ENCODE results near the gene DYNLT5. TPM values are rescaled to one million over a fixed set of nuclear protein-coding genes. Genes with fewer than 3 reads are reported as not detected.

Gene DYNLT5
- polyA plus RNA-seq, 2 of the 4 experiments (the other 2 are of a cell fraction) = not detected

GRCh38 chr1:66769512-66770229, 17.4 kb downstream of the DYNLT5 start:
- 55% methylated on average over 7 of the region's 7 CpGs for WGBS (ENCODE audit: missing lambda C conversion rate)
- no peak overlapping the region for H3K27ac ChIP-seq
- 0 out of 3 replicates have a peak overlapping the region, but pooled peaks have one; percentile 30 for H3K4me2 ChIP-seq
- no peak for ATAC-seq
- ChIA-PET POLR2A (no interaction called here), CTCF (no interaction called here)
- FAIRE-seq = no peak
- no peaks in the 10 kb centered on the region for H3K4me1 ChIP-seq
- no peak for DNase-seq (ENCODE audit: low read depth in 1 of 2, low spot score in 1 of 2)
- TF ChIP-seq EP300 (IDR thresholded peaks at IDR 0.05) = no peak
- no peak for TF ChIP-seq BHLHE40 (IDR thresholded peaks at IDR 0.05; ENCODE audit: low read depth, low read length)
- TF ChIP-seq PHF8 (IDR thresholded peaks at IDR 0.05; ENCODE audit: borderline replicate concordance, low read depth) = no peak
- no peak for TF ChIP-seq CBX2 (IDR thresholded peaks at IDR 0.05; ENCODE audit: borderline replicate concordance, low read depth)
- no peak for TF ChIP-seq RAD21 (conservative IDR thresholded peaks at IDR 0.05 in 1 of 2, IDR thresholded peaks at IDR 0.05 in 1 of 2)
- no peak for TF ChIP-seq EHF (CRISPR knock-in tag; IDR thresholded peaks at IDR 0.05)
- no peak for TF ChIP-seq HES2 (IDR thresholded peaks at IDR 0.05)
- H3K4me3 ChIP-seq = no peak overlapping the region
- no peaks in the 10 kb centered on the region for H3K9me3 ChIP-seq

DNA sequence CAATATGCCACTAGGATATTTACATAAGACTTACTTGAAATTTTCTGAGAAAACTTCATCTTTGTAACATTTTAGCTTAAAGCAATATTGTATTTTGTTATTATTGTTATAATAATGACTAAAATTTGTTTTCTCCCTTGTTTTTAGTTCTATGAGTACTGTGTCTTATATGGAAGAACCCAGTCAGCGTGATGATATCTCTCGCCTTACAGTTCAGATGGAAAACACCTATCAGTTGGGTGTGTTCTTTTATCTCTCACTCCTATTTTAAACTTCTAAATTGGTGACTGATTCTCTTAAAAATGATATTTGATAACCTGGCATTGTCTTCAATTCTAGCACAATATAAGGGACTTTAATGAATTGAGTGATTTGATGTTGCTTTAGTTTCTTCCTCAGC, 18.0 kb downstream of the DYNLT5 start:
- no peak for ATAC-seq
- no peaks in the 10 kb centered on the region for H3K4me1 ChIP-seq
- H3K27ac ChIP-seq = no peak overlapping the region
- no peaks in the 10 kb centered on the region for H3K9me3 ChIP-seq
- no peak overlapping the region for H3K4me3 ChIP-seq
- no peak overlapping the region for H3K4me2 ChIP-seq
- DNase-seq (ENCODE audit: low read depth in 1 of 2, low spot score in 1 of 2) = no peak
- ChIA-PET POLR2A (no interaction called here), CTCF (no interaction called here)
- WGBS (ENCODE audit: missing lambda C conversion rate) = 89% methylated on average over 2 of the region's 2 CpGs
- no peak for FAIRE-seq
- TF ChIP-seq E2F6 (IDR thresholded peaks at IDR 0.05; ENCODE audit: borderline replicate concordance, low read depth) (no peak), EHF (CRISPR knock-in tag; IDR thresholded peaks at IDR 0.05) (no peak)

- POLR2A ChIA-PET = no interaction called here
- CTCF ChIA-PET = interaction anchor here (0.9 kb wide), 1 partner anchor 249 kb away, joined by 3 read pairs; no protein-coding TSS in a partner anchor
- TF ChIP-seq HOXA7 (CRISPR knock-in tag; IDR thresholded peaks at IDR 0.05) (no peak), HOXB5 (CRISPR knock-in tag; IDR thresholded peaks at IDR 0.05) (no peak), RNF2 (IDR thresholded peaks at IDR 0.05; ENCODE audit: borderline replicate concordance, low read depth) (no peak)
- FAIRE-seq = no peak
- no peak for DNase-seq (ENCODE audit: low read depth in 1 of 2, low spot score in 1 of 2)
- Histone ChIP-seq H3K4me3 (no peak overlapping the region), H3K9me3 (no peaks in the 10 kb centered on the region), H3K4me1 (no peaks in the 10 kb centered on the region), H3K4me2 (no peak overlapping the region), H3K27ac (no peak overlapping the region)
- ATAC-seq = no peak
- WGBS (ENCODE audit: missing lambda C conversion rate) = 50% methylated on average over 4 of the region's 4 CpGs
Observed at GRCh38 chr1:66770694-66771093, 18.4 kb downstream of the DYNLT5 start.

DNA sequence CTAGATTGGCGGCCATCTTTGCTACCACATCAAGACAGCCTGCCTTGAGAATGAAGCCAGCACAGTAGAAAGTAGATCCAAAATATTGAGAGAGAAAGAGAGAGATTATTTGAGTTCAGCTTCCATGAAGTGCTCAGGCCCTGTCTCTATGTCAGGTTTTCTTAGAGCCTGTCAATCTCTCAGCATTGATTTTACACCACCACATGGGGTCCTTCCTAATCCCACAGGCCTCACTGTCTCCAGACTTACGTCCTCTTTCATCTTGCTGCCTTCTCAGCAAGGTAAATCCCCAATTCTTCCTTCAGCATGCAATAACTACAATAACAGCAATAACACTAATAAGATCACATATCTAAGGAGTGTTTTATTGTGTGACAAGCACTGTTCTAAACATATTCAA, 21.0 kb downstream of the DYNLT5 start:
- POLR2A ChIA-PET = no interaction called here
- Histone ChIP-seq H3K27ac (no peak overlapping the region), H3K4me3 (no peak overlapping the region), H3K4me1 (no peaks in the 10 kb centered on the region), H3K4me2 (no peak overlapping the region), H3K9me3 (no peaks in the 10 kb centered on the region)
- DNase-seq (ENCODE audit: low read depth in 1 of 2, low spot score in 1 of 2) (no peak), ATAC-seq (no peak), FAIRE-seq (no peak)
- 81% methylated on average over 2 of the region's 2 CpGs for WGBS (ENCODE audit: missing lambda C conversion rate)
- no peak for TF ChIP-seq JUN (IDR thresholded peaks at IDR 0.05)
- no peak for TF ChIP-seq FOXS1 (CRISPR knock-in tag; IDR thresholded peaks at IDR 0.05)
- TF ChIP-seq, protein P1, sequence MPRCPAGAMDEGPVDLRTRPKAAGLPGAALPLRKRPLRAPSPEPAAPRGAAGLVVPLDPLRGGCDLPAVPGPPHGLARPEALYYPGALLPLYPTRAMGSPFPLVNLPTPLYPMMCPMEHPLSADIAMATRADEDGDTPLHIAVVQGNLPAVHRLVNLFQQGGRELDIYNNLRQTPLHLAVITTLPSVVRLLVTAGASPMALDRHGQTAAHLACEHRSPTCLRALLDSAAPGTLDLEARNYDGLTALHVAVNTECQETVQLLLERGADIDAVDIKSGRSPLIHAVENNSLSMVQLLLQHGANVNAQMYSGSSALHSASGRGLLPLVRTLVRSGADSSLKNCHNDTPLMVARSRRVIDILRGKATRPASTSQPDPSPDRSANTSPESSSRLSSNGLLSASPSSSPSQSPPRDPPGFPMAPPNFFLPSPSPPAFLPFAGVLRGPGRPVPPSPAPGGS (IDR thresholded peaks at IDR 0.05) = no peak
- no peak for TF ChIP-seq CEBPB (IDR thresholded peaks at IDR 0.05)
- no peak for TF ChIP-seq MAZ (IDR thresholded peaks at IDR 0.05; ENCODE audit: borderline replicate concordance, low read depth, low read length)
- no peak for TF ChIP-seq RFX5 (IDR thresholded peaks at IDR 0.05)
- no peak for TF ChIP-seq HOXA7 (CRISPR knock-in tag; IDR thresholded peaks at IDR 0.05)
- TF ChIP-seq E2F6 (IDR thresholded peaks at IDR 0.05; ENCODE audit: borderline replicate concordance, low read depth) = no peak
- TF ChIP-seq MAFK (IDR thresholded peaks at IDR 0.05; ENCODE audit: partially characterized antibody) = no peak
- no peak for TF ChIP-seq RNF2 (IDR thresholded peaks at IDR 0.05; ENCODE audit: borderline replicate concordance, low read depth)
- TF ChIP-seq ZC3H11A (IDR thresholded peaks at IDR 0.05) = no peak
- TF ChIP-seq NFE2L2 (conservative IDR thresholded peaks at IDR 0.05; ENCODE audit: low read length) = no peak
- no peak for TF ChIP-seq PBX3 (IDR thresholded peaks at IDR 0.05)
- no peak for TF ChIP-seq MAX (IDR thresholded peaks at IDR 0.05)
- CTCF ChIA-PET = no interaction called here

All from A549 (cell line).